CD4-positive, alpha-beta T cell (primary cell): ENCODE measurements around the gene XKRX. TPM values are rescaled to one million over a fixed set of nuclear protein-coding genes. Genes with fewer than 3 reads are reported as not detected.

ENCODE experiments used
- ATAC-seq: fragments of 200-7000 bp; cut with Tn5 transposase; one replicate; pipeline ENCODE4 v1.10.0; 2022; ENCODE audit warnings: mild to moderate bottlenecking; ENCODE audit not compliant: poor library complexity
- CTCF ChIA-PET: fragments of 350-600 bp; sonication (Branson Sonifier 250); formaldehyde crosslinking; loops from one replicate; lab custom pipeline; 2021; ENCODE audit warnings: antibody characterized with exemption, inconsistent platforms; lab: Charles Lee
- POLR2A ChIA-PET: fragments of 350-600 bp; sonication (Branson Sonifier 250); formaldehyde crosslinking; loops from one replicate; lab custom pipeline; 2021; ENCODE audit warnings: antibody characterized with exemption, inconsistent platforms; lab: Charles Lee
- DNase-seq, 14 experiments: peaks; one replicate each; pipeline ENCODE4 v3.0.0-alpha.2; 2013 to 2020; ENCODE audit warnings: mixed read lengths in 2 of 14
- H3K27ac ChIP-seq, 2 donors: one replicate each; pipeline versions ENCODE4 v1.5.1 to v1.7.0; 2013; ENCODE audit warnings: low read length in 2 of 2, low read depth in 1 of 2, mild to moderate bottlenecking in 1 of 2
- H3K27me3 ChIP-seq, 2 experiments: 1 replicate in 1 of 2; 2 replicates in 1 of 2; pipeline versions ENCODE4 v1.6.1 to v1.7.0; 2013; ENCODE audit warnings: low read length in 2 of 2, control low read depth in 1 of 2, mild to moderate bottlenecking in 1 of 2, moderate library complexity in 1 of 2; ENCODE audit not compliant: insufficient read depth in 2 of 2, control insufficient read depth in 1 of 2
- H3K36me3 ChIP-seq: one replicate; pipeline ENCODE4 v1.6.1; 2013; ENCODE audit warnings: low read length, control low read depth; ENCODE audit not compliant: insufficient read depth
- H3K4me1 ChIP-seq: one replicate; pipeline ENCODE4 v1.6.1; 2013; ENCODE audit warnings: low read length, control low read depth; ENCODE audit not compliant: insufficient read depth
- H3K4me3 ChIP-seq: one replicate; pipeline ENCODE4 v1.5.1; 2013; ENCODE audit warnings: mild to moderate bottlenecking, low read length, moderate library complexity
- H3K9me3 ChIP-seq, 2 experiments: 1 replicate in 1 of 2; 2 replicates in 1 of 2; pipeline versions ENCODE4 v1.6.1 to v1.7.0; 2013; ENCODE audit warnings: low read length in 2 of 2, mild to moderate bottlenecking in 2 of 2, control low read depth in 1 of 2, moderate library complexity in 1 of 2; ENCODE audit not compliant: control insufficient read depth in 1 of 2, insufficient read depth in 1 of 2
- H3K27ac Mint-ChIP-seq: one replicate; pipeline ENCODE4 v1.8.0; 2020; ENCODE audit warnings: mixed read lengths
- H3K27me3 Mint-ChIP-seq: one replicate; pipeline ENCODE4 v1.8.0; 2021; ENCODE audit warnings: mixed read lengths
- H3K36me3 Mint-ChIP-seq: one replicate; pipeline ENCODE4 v1.8.0; 2021; ENCODE audit warnings: low read depth, mixed read lengths
- H3K4me1 Mint-ChIP-seq: one replicate; pipeline ENCODE4 v1.8.0; 2021; ENCODE audit warnings: low read depth, mixed read lengths
- H3K4me3 Mint-ChIP-seq: one replicate; pipeline ENCODE4 v1.8.0; 2020; ENCODE audit warnings: mild to moderate bottlenecking, mixed read lengths
- H3K9me3 Mint-ChIP-seq: one replicate; pipeline ENCODE4 v1.8.0; 2020; ENCODE audit warnings: mixed read lengths
- CTCF ChIP-seq: fragments of 200-600 bp; IDR thresholded peaks from one replicate; pipeline ENCODE4 v1.8.0; 2022; ENCODE audit warnings: antibody characterized with exemption, mild to moderate bottlenecking
- intact Hi-C, 2 experiments: fragments of 100-400 bp; cut with DNase I in 1 of 2; cut with micrococcal nuclease in 1 of 2; formaldehyde crosslinking; loops; one replicate each; pipeline versions ENCODE4 v1.15.1 to v1.9.0; 2023 to 2025; cut with DNase I, micrococcal nuclease
- polyA plus RNA-seq, 2 donors: library from polyadenylated mRNA; unstranded; fragments of 120-200 nt; gene quantifications; one replicate each; pipeline ENCODE4 v1.2.1, GENCODE V29; 2013
- total RNA-seq, 174 experiments: library from RNA in 2 of 174; stranded (reverse) in 2 of 174; gene quantifications; one replicate each; pipeline ENCODE4 v1.2.3 and lab custom pipeline; 2021 to 2026

The XKRX gene
- 1 to 10 TPM; 1.9 to 2.5 TPM for total RNA-seq
- polyA plus RNA-seq (2013, experiment 1 of 2) = 1.1 TPM
- 0.56 TPM for polyA plus RNA-seq (2013, experiment 2 of 2)
- total RNA-seq (lab: John Stamatoyannopoulos, UW) = 0 to 6.5 (median 0.65) reads per million in 172 experiments

DNA sequence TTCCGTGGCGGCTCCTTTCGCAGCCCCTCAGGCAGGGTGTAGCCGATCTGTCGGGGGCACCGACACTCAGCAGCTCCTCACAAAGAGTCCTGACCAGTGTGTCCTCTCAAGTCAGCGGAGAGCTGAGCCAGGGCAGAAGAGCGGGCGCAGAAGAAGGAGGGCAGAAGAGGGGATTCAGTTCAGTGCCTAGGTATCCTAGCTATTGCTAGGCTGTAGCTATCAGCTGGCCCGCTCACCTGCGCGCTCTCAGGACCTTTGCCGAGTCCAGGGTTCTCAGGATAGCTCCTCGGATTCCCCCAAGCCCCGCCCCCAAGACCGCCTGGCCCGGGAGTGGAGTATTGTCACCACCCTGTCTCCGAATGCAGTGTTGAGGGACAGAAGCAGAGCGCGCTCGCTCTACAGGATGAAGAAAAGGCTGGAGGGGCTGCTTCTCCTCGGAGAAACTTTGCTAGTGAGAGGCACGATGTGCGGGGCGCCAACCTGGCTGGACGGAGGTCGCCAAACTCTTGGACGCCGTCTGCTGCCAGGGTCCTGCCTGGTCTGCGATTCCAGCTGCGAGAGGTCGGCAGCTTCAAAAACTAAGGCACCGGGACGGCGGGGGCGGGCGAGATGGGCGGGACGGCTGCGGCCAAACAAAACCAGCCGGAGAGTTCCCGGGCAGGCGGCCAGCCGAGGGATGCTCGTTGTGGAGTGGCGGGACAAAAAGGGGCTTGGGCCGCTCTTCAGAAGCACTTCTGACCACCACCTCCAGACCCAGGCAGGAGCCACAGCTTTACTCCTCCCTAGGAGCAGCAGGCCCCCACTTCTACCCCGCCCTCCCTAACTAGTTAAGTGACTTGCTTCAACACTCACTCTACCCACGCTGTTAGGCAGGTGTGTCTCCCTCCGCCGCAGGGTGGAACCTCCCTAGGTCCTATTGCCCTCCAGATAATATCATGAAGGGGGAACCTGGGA, at the start of gene XKRX:
Gene XKRX, minus strand, starts transcription at position 258 of the 954 bp plus-strand sequence. CDS start 613 bp downstream, outside the sequence.
- DNase-seq = peak in 13 of 14 experiments; percentile 1 to 51 (median 32)
- Mint-ChIP-seq H3K4me3 (peak within 1 kb of the TSS; percentile 92), H3K4me1 (peaks cover 55% of the 10 kb centered on the region), H3K27me3 (no peaks in the 10 kb centered on the region), H3K27ac (peak within 1 kb of the TSS; percentile 71), H3K9me3 (no peaks in the 10 kb centered on the region), H3K36me3 (no peaks in the 10 kb centered on the region)
- Histone ChIP-seq H3K27me3 (no peaks in the 10 kb centered on the region), H3K9me3 (no peaks in the 10 kb centered on the region), H3K4me3 (peak within 1 kb of the TSS; percentile 58), H3K36me3 (no peaks in the 10 kb centered on the region), H3K27ac (peak within 1 kb of the TSS in 1 of 2 donors; percentile 13), H3K4me1 (peaks cover 7% of the 10 kb centered on the region)
- intact Hi-C loops = no loop called here
- TF ChIP-seq CTCF = no peak
- ATAC-seq = peak; percentile 86
- POLR2A ChIA-PET = interaction anchor here (1.0 kb wide), 1 partner anchor 10 kb away, joined by 4 read pairs; no protein-coding TSS in a partner anchor
- CTCF ChIA-PET = no interaction called here

GRCh38 chrX:100976211-100976610, 47.5 kb upstream of the XKRX start:
- H3K9me3 ChIP-seq = no peaks in the 10 kb centered on the region
- Mint-ChIP-seq H3K27ac (no peak overlapping the region), H3K36me3 (peaks cover 11% of the 10 kb centered on the region), H3K9me3 (no peaks in the 10 kb centered on the region), H3K4me1 (no peaks in the 10 kb centered on the region), H3K27me3 (no peaks in the 10 kb centered on the region), H3K4me3 (no peak overlapping the region)
- no peaks in the 10 kb centered on the region for H3K36me3 ChIP-seq
- no peaks in the 10 kb centered on the region for H3K27me3 ChIP-seq
- POLR2A ChIA-PET = no interaction called here
- H3K4me3 ChIP-seq = no peak overlapping the region
- intact Hi-C loops = no loop called here
- H3K27ac ChIP-seq = no peak overlapping the region
- ATAC-seq = no peak
- CTCF ChIA-PET = no interaction called here
- no peak for DNase-seq
- no peaks in the 10 kb centered on the region for H3K4me1 ChIP-seq
- no peak for TF ChIP-seq CTCF

DNA sequence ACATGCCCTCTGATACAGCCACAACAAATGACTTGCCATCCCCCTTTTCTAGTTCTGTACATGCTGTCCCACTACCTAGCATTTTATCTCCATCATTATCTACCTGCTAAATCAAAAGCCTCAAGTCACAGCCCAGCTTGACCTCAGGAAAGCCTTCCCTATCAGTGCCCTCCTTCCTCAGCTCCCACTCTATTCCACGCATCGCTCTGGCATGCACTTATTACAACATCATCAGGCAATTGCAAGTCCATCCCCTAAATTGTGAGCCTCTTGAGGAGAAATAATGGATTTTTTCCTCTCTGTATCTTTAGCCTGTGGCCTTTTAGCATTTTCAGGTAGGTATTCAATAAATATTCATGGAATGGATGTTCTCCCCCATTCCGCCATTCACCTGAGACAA, 46.5 kb upstream of the XKRX start:
- Mint-ChIP-seq H3K9me3 (no peaks in the 10 kb centered on the region), H3K27me3 (no peaks in the 10 kb centered on the region), H3K4me3 (no peak overlapping the region), H3K27ac (no peak overlapping the region), H3K4me1 (no peaks in the 10 kb centered on the region), H3K36me3 (peaks cover 11% of the 10 kb centered on the region)
- no peak overlapping the region for H3K4me3 ChIP-seq
- no peak for TF ChIP-seq CTCF
- H3K9me3 ChIP-seq = no peaks in the 10 kb centered on the region
- ChIA-PET CTCF (no interaction called here), POLR2A (no interaction called here)
- DNase-seq (no peak), ATAC-seq (no peak)
- H3K4me1 ChIP-seq = no peaks in the 10 kb centered on the region
- intact Hi-C loops = no loop called here
- H3K36me3 ChIP-seq = no peaks in the 10 kb centered on the region
- no peaks in the 10 kb centered on the region for H3K27me3 ChIP-seq
- no peak overlapping the region for H3K27ac ChIP-seq
